GM18517 (cell line): Measurements from ENCODE around the gene ADAMTS2.

ENCODE experiments used
- ATAC-seq: cut with Tn5 transposase; IDR thresholded peaks from one replicate; pipeline ENCODE4 v1.9.1; 2021; ENCODE audit warnings: mild to moderate bottlenecking, moderate library complexity; ENCODE audit not compliant: unreplicated experiment

ADAMTS2 gene

DNA sequence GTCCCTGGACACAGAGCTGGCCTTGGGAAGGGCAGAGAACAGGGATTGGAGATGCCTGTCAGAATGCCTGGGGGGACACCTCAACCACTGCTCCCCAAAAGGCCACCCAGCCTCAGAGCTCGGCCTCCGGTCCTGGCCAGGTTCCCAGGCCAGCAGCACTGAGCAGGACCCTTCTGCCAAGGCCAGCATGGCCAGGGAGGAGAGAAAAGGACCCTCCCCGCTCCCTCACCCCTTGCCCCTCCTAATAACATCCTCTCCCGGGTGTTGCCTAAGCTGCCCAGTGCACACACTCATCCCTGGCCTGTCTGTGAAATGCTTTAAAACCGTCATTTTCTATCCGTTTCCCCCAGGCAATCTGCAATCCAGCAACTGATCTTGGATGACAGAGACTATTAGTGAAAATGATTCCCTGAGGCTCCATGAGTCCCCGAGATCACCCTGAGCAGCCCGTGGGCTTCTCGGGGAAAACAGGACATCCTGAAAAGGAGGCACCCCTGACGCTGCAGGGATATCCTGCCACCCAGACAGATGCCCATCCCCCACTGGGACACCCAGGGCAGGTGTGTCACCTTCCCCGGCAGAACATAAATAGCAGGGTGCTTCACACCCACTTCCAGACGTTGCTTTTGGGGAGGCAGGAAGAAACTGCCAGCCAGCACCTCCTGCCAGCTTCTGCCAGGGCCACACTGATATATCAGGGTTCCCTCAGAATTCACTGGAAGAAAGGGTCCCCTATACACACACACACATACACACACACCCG lies 75.3 kb downstream of the ADAMTS2 start:
- ATAC-seq, result no peak

DNA sequence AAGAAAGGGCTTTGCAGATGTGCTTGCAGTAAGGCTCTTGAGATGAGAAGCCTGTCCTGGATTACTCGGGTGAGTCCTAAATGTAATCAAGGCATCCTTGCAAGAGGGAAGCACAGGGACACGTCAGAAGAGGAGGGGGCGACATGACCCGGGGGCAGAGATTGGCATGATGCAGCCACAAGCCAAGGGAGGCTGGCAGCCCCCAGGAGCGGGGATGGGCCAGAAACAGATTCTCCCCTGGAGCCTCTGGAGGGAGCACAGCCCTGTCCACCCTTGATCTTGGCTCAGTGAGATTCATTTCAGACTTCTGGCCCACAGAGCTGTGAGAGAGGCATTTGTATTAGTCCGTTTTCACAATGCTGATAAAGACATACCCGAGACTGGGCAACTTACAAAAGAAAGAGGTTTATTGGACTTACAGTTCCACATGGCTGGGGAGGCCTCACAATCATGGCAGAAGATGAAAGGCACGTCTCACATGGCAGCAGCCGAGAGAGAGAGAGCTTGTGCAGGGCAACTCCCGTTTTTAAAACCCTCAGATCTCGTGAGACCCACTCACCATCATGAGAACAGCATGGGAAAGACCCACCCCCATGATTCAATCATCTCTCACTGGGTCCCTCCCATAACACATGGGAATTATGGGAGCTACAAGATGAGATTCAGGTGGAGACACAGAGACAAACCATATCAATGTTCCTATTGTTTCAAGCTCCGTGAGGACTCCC lies 76.1 kb downstream of the ADAMTS2 start:
- ATAC-seq, result no peak

DNA sequence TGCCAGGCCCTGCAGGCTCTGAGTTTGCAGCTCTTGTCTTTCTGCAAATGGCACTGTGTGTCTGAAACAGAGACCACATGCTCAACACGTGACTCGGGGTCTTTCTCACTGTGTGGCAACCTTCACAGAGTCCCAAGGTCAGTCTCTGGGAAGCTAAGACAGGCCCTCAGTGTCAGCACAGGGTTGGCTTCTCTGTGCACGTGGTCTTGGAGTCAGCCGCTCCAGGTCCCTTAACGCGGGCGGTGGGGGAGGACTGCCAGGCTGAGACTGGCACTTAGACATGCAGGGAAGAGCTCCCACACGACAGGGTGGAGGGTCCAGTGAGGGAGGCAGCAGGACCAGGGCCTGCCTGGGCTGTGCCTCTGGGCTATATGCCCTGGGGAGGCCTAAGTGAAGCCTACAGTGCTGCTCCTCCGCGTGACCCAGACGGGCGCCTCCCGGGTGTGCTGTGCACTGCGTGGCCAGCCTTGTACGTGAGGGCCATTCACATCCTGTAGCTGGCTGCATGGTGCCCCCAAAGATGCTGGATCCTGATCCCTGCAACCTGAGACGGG lies 76.8 kb downstream of the ADAMTS2 start:
- no peak for ATAC-seq

DNA sequence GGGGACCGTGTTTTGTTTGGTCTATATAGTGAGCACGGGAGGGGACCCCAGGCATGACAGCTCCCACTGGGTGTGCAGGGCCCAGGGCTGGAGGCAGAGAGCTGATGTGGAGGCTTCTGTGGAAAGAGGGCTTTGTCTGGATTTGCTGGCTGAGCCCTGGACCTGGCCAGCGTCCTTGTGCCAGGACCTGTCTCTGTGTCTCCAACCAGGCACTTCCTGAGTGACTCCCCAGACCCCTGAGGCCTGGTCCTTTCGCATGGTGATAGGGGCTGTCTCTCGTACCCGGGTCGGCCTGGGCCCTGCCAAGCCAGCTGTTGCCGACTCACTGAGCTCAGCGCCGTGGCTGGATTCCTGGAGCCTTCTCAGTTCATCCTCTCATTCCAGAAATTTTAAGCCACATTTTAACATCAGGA lies 77.6 kb downstream of the ADAMTS2 start:
- no peak for ATAC-seq

DNA sequence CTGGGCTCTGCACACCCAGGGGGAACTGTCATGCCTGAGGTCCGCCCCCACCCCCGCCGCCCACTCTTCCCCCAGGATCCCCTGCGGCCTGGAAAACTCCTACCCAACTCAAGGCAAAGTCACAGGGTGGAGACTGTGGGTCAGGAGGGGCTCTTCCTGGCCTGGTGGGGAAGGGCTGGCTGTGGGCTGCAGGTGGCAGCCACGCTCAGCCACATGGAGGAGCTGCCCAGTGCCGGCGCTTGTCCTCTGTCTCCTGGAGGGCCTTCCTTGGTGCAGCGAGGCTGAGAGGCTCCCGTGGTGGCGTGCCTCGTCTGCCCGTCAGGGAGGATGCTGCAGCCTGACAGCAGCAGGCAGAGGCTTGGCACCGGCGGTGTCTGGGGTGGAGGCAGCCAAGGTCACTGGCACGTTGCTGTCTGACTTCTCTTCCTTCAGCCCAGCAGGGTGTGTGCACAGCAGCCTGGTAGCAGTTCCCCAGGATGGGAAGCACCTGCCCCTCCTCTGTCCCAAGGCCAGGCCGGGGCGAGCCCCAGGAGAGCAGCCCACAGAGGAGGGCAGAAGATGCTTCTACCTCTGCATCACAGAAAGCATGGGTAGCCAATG lies 78.1 kb downstream of the ADAMTS2 start:
- ATAC-seq, result no peak

DNA sequence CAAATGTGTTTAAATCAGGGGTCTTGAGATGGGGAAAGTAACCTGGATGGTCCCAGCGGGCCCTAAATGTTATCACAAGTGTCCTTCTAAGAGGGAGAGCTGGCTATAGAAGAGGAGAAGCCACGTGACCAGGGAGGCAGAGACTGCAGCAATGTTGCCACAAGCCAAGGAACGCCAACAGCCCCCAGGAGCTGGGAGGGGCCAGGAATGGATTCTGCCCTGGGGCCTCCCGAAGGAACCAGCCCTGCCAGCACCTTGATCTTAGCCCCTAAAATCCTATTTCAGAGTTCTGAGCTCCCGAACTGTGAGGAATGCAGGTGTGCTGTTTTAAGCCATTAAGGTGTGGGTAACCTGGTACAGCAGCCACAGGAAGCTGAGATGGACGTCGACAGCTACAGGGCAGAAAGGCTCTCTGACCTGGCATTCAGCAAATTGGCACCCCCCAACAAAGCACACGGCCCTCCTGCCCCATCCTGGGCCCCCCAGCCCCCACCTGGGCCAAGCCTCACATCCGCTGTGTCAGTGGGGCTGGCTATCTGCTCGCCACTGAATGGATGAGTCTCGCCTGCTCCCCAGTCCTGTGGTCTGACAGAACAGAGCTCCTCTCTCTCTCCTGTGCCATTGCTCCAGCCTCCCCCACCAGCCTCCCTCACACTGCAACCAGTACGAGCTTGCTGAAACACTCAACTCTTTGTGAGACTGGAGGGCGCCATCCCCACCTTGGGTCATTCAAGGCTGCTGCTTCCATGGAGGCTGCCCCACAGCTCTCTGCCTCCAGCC lies 78.8 kb downstream of the ADAMTS2 start:
- no peak for ATAC-seq

DNA sequence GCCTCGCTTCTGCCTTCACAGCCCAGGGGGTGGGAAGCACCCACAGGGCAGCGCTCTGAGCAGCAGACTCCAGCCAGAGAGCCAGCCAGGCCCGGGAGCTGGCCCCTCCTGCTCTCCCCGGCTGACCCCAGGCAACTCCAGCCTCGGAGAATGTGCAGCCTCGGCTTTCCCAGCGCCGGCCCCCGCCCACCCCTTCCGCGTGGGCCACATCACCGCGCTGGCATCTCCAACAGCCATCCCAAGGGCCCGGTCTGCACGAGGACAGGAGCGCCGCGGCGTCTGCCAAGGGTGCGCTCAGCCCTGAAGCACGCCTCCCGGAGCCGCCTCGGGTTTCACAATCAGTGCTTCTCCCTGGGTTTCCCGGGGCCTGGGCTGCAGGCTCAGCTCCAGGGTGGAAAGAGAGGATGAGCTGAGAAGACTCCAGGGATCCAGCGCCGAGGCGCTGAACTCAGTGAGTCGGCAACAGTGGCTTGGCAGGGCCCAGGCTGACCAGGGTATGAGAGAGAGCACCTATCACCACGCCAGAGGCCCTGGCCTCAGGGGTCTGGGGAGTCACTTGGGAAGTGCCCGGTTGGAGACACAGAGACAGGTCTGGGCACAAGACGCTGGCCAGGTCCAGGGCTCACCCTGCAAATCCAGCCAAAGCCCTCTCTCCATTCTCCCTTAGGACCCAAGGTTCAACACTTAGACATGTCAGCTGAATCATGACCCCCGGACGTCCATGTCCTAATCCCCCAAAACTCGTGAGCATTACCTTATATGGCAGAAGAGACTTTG lies 79.6 kb downstream of the ADAMTS2 start:
- ATAC-seq, result no peak

DNA sequence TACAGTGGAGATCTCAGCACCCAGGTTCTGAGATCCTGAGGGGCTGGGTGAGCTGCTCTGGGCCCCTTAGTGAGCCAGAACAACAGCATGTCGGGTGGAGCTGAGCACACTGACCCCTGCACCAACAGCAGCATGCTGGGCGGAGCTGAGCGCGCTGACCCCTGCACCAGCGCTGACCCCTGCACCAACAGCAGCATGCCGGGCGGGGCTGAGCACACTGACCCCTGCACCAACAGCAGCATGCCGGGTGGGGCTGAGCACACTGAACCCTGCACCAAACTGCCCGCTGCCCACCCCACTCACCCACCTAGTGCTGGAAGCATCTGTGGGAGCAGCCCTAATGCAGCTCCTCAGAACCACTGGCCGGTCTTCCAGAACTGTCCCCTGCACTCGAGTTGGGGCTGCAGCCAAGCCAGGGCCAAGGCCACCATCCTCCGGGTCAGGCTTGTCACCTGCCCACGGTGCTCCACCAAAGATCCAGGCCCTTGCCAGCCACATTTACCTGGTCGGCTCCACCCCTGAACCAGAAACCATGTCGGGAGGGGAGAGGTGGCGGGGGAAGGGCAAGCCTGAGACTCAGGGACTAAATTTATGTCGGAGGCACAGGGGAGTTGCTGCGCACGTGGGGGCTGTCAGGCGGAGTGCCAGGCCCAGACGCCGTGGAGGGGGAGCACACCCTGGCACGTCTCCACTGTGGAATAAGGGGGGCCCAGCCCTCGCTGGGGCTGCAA lies 80.3 kb downstream of the ADAMTS2 start:
- no peak for ATAC-seq

DNA sequence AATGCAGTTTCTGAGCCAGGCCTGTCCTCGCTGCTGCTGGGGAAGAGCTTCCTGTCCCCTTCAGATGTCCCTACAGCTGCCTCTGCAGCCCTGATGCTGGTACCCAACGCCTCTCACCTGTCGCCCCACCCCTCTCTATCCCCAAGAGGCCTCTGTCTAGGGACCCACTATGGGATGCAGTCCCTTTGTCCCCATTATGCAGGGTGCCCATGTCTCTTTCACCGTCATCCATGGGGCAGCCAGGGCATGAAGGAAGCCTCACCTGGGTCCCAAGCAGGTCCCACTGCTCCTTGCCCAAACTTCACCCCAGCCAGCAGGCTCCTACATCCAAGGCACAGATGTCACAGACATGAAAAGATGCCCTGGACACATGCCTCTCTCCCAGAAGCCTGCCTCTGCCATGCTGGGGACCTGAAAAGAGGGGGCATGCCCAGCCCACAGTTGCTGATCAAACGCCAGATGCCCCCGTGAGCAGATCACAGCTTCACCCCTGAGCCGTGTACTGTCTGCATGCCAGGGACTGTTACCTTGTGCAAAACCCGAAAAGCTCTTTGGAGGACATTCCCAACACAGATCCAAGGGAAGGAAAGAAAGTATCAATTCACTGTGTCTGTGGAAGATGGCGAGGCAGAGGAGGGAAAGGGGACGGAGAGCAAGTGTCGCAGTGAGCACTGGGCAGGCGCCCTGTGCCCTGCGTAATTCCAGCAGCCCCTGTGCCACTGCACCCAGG lies 81.0 kb downstream of the ADAMTS2 start:
- ATAC-seq, result no peak

DNA sequence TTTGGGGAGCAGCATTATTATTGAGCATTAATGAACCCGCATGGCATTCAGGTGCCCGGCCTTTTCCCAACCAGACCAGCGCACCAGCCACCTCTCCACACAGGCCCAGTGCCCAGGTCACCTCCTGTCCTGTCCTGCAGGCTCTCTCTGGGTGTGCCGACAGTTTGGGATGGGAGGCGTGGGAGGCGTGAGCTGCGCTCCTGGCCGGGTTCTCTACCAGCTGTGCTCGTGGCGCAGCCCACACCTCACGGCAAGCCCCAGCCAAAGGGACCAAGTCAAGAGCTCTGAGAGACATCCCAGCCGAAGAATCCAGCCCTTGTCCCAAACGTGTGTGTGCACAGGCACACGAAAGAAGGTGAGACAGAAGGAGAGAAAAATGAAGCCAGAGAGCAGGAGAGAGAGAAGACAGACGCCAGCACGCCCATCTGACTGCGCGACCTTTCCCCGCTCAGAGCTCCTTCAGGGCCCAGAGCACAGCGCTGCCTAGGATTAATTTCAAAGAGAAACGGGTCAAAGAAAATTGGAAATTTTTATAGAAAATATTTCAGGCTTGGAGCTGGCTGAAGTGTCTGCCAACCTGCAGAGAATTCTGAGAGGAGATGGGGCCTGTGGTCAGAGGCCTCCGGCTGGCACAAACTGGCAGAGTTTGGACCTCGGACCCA lies 81.7 kb downstream of the ADAMTS2 start:
- no peak for ATAC-seq

DNA sequence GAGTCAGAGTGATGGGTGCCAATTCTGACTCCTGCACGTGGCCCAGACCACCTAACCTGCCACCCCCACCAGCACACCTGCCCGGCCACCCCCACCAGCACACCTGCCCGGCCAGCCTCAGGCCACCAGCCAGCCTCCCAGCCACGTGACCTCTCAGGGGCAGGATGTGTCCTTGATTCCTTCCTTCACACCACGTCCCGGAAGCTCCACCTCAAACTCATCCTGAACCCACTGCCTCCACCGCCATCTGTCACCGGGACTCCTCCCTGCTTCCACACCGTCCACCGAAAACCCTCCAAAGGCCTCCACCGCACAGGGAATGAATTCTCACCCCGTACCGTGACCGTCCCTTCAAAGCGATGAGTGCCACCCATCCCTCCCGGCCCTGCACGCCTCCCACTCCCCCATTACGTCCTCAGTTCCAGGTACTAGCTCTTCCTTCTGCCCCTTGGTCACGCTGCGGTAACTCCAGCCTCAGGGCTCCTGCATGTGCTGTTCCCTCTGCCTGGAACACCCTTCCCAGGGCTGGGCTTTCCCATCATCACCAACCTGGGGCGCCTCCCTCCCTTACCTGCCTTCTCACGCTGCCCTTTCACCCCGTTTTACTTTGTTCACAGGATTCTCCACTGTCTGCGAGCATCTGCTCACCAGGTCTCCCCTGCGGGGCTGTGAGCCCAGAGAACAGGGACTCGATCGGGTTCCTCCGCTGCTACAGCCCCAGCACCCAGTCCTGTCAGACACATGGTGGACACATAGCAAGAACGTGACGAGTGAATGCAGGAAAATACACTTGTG lies 82.9 kb downstream of the ADAMTS2 start:
- no peak for ATAC-seq

DNA sequence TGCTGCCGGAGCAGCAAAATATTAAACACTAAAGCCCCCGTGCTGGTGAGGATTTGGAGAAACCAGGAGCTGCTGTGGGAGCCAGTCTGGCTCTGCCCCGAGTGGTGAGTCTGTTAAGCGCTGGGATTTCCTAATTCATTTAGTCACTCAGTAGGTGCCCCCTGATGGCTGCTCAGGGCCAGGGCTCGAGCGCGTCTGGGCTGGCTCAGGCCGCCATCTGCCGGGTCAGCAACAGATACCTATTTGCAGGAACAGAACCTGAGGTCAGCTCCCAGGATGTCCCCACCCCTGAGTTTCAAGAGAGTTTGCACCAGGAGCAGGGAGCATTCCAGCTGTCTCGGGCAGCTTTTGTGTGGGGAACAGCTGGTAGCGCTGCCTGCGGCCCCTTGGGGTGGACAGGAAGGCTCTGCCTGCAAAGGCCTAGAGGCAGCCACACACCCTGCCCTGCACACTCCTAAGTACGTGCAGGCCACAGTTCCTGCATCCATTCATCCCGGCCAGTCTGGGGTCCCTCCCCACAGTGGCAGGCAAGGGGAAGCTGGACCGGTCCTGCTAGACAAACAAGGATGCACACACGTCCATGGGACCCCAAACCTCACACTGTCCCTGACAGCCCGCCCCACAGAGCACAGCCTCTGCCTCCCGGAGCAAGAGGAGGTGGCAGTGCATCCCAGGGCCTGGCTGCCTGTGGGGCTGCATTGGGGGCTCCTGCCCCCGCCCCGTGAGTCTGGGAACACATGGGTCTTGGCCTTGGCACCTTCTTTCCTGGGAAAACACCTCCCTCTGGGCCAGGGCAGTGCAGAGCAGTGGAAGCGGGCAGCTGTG lies 83.7 kb downstream of the ADAMTS2 start:
- no peak for ATAC-seq

DNA sequence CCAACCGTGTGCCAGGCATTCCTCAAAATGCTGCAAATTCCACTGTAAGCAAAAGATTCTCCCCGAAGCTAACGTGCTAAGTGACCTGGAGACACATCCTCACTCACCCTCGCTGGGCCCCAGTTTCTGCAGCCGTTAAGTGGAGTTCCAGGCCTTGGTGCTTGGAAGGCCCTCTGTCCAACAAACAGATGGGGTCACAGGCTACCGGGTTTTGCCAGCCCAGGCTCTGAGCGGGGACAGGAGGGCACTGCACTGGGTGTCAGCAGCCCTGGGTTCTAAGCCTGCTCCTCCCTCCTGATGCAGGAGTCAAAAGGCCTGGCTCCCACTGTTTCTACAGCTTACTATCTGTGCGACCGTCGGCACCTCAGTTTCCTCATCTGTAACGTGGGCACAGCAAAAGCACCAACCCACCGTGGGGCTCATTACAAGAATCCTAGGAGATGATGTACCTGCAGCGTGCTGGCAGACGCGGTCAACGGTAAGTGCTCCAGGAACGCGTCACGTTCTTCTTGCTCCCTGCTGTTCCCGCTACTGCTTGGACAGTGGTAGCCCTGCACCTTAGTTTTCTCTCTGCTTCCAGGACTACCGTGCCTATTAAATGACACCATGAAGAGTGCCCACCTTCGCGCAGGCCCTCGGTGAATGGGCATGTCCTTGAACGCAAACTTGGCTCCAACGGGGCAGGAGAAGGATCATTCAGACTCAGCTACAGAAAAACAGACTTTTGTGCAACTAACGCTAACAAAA lies 84.8 kb downstream of the ADAMTS2 start:
- ATAC-seq, result no peak

DNA sequence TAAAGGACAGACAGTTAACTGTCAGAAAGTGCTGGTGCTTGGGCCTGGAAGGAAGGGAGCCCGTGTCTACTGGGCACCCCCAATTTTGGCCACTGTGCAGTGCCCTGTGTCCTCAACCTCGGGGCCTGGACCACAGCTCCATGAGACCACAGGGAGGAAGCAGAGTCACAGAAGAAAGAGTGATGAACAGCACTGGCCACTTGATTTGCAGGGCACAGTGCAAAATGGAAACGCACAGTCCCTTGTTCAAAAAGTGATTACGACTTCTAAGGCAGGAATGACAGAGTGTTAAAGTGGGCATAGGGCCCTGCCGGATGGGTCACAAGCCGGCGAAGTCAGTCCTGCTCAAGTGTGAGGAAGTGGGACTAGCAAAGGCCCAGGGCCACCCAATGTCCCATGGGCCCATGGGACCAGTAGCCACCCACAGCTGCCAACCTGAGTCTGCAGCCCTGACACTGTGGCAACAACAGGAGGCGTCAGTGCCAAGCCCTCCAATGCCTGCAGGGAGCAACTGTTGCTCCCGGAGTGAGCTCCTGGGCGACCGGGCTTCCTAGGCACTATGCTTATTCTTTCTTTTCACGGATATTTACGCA lies 85.4 kb downstream of the ADAMTS2 start:
- ATAC-seq, result no peak

DNA sequence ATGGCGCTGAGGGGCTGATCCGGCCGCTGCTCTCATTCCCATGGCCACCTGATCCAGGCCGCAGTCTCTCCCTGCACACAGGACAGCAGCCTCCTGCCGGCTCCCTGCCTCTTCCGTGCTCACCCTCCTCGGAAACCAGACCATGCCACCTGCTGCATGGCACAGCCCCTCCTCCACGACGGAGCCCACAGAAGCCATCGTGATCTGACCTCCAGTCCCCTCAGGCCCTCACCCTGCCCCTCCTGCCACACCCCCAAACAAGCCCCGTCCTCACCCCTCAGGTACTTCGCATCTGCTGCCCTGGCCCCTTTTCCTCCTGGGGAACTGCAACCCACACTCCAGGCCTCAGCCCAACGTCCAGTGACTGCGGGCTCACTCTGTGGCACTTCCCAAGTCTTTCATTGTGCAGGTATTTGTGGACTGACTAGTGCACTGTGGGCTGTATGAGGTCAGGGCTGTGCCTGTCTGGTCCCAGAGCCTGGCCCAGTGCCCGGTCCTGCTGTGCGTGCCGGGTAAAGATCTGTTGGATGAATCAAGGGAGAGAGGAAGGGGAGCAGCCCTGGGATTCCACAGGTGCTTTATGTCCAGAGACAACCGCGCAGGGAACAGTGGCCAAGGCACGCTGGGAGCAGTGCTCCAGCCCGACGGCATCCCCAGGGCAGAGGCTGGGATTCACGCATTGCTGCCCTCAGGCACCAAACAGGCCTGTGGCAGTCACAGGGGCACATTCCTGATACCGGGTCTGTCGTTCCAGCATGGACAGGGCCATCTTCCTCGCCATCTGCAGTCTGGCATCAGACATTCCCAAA lies 86.1 kb downstream of the ADAMTS2 start:
- ATAC-seq, result no peak
